PC-9 (cell line): ENCODE measurements around the gene BRDT. TPM values are rescaled to one million over a fixed set of nuclear protein-coding genes. Genes with fewer than 3 reads are reported as not detected.

Experiments
- BruUV-seq: library from RNA; stranded (reverse); fragments of 400-500 nt; replicated peaks from 2 replicates; lab custom pipeline; 2021; lab: Mats Ljungman, UMichigan
- CTCF ChIA-PET: fragments of 300-600 bp; sonication (Branson Sonifier 250); formaldehyde crosslinking; loops from one replicate; lab custom pipeline; 2022; ENCODE audit warnings: antibody characterized with exemption; lab: Charles Lee
- POLR2A ChIA-PET: fragments of 300-600 bp; sonication (Branson Sonifier 250); formaldehyde crosslinking; loops from one replicate; lab custom pipeline; 2022; ENCODE audit warnings: antibody characterized with exemption; ENCODE audit not compliant: unreplicated experiment; lab: Charles Lee
- DNase-seq, 2 experiments: peaks; one replicate each; pipeline versions ENCODE4 v3.0.0 to v3.0.0-alpha.2; 2015 to 2022; ENCODE audit warnings: mixed read lengths in 1 of 2
- H2AFZ ChIP-seq: fragments of 200-600 bp; sonication (generic); 2 replicates; pipeline ENCODE4 v1.8.1; 2017; ENCODE audit warnings: antibody characterized with exemption
- H3F3A ChIP-seq: fragments of 200-600 bp; sonication (generic); 2 replicates; pipeline ENCODE4 v1.8.1; 2017; ENCODE audit warnings: antibody characterized with exemption, mild to moderate bottlenecking, low read depth; ENCODE audit not compliant: insufficient read depth
- H3K27ac ChIP-seq: fragments of 200-600 bp; sonication (generic); 2 replicates; pipeline ENCODE4 v1.6.1; 2016; ENCODE audit warnings: mixed run types
- H3K27me3 ChIP-seq: fragments of 200-600 bp; sonication (generic); 2 replicates; pipeline ENCODE4 v1.6.1; 2016; ENCODE audit warnings: low read depth, mixed run types; ENCODE audit not compliant: insufficient read depth
- H3K36me3 ChIP-seq: fragments of 200-600 bp; sonication (generic); 2 replicates; pipeline ENCODE4 v1.6.1; 2016; ENCODE audit warnings: low read depth, mixed run types
- H3K4me1 ChIP-seq: fragments of 200-600 bp; sonication (generic); replicated peaks from 2 replicates; pipeline ENCODE4 v1.6.1; 2016; ENCODE audit warnings: mixed run types; ENCODE audit not compliant: insufficient read depth
- H3K4me2 ChIP-seq: fragments of 200-600 bp; sonication (generic); 2 replicates; pipeline ENCODE4 v1.6.1; 2017; ENCODE audit warnings: mixed run types
- H3K4me3 ChIP-seq: fragments of 200-600 bp; sonication (generic); 2 replicates; pipeline ENCODE4 v1.6.1; 2016; ENCODE audit warnings: mixed run types
- H3K79me2 ChIP-seq: fragments of 200-600 bp; sonication (generic); 2 replicates; pipeline ENCODE4 v1.6.1; 2017; ENCODE audit warnings: low read depth, mixed run types
- H3K9me2 ChIP-seq: fragments of 200-600 bp; sonication (generic); 2 replicates; pipeline ENCODE4 v1.8.1; 2017; ENCODE audit warnings: mild to moderate bottlenecking; ENCODE audit not compliant: insufficient read depth
- H3K9me3 ChIP-seq: fragments of 200-600 bp; sonication (generic); 2 replicates; pipeline ENCODE4 v1.8.1; 2016; ENCODE audit warnings: low read depth; ENCODE audit not compliant: insufficient read depth
- H4K20me1 ChIP-seq: fragments of 200-600 bp; sonication (generic); 2 replicates; pipeline ENCODE4 v1.8.1; 2017; ENCODE audit not compliant: insufficient read depth
- EZH2 ChIP-seq: fragments of 200-600 bp; sonication (generic); IDR thresholded peaks from 2 replicates; pipeline ENCODE4 v1.8.0; 2017; ENCODE audit warnings: antibody characterized with exemption, low read depth
- intact Hi-C: fragments of 100-400 bp; cut with micrococcal nuclease; formaldehyde crosslinking; loops from one replicate; pipeline ENCODE4 v1.10.0; 2022; ENCODE audit not compliant: unreplicated experiment
- total RNA-seq: library from RNA; stranded (reverse); gene quantifications from 2 replicates; pipeline ENCODE4 v1.2.3, GENCODE V29; 2021
- TF ChIP-seq, protein P1 (sequence below): fragments of 200-600 bp; sonication (generic); conservative IDR thresholded peaks from 2 replicates; pipeline ENCODE4 v1.6.1; 2017; ENCODE audit warnings: mixed run types, antibody characterized with exemption, mild to moderate bottlenecking, moderate library complexity

The BRDT gene
- total RNA-seq, 1 experiment from 2014 or later: not detected

DNA sequence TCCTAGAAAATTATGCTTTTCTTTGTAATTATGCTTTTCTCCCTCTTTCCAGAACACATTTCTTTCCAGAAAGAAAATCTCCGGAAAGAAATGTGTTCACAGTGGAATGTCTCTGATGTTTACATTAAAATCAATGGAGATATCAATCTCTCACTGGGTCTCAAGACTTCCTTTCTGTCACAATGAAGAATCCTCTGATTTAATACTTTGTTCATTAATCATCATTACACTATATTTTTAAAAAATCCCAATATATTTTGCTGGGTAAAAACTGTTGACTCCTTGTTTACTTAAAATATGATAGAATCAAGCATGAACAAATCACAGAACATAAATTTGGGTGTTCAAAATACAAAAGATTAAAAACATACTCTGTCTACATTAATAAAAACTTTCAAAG lies 36.9 kb upstream of the BRDT start:
- 0 out of 2 replicates have a peak overlapping the region, but pooled peaks have one; percentile 6 for H2AFZ ChIP-seq
- intact Hi-C loops: no loop called here
- POLR2A ChIA-PET: no interaction called here

DNA sequence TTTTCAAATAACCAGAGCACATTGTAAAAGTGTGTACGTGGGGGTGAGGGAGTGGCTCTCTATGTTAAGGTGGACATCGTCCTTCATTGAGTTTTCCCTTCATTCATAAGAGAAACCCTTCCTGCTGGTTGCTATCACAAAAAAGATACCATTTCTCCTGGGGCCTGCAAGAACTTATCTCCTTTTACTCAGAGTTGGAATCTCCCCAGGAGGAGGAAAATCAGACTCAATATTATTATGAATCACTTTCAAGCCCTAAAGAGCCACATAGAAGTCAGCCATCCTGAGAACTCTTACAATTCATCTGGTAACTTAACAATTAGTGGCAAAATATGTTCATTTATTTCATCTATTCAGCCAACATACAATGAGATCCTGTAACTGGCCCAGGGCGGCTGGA lies 36.2 kb upstream of the BRDT start:
- Histone ChIP-seq H3K9me2 (no peaks in the 10 kb centered on the region), H3K27ac (no peak overlapping the region), H3K79me2 (no peaks in the 10 kb centered on the region), H3K4me2 (no peak overlapping the region), H3K27me3 (no peaks in the 10 kb centered on the region), H4K20me1 (no peaks in the 10 kb centered on the region), H3K4me1 (peaks cover 13% of the 10 kb centered on the region), H3F3A (no peaks in the 10 kb centered on the region), H2AFZ (no peak overlapping the region), H3K4me3 (no peak overlapping the region), H3K9me3 (no peaks in the 10 kb centered on the region), H3K36me3 (no peaks in the 10 kb centered on the region)
- ChIA-PET POLR2A (no interaction called here), CTCF (no interaction called here)
- TF ChIP-seq, protein P1, sequence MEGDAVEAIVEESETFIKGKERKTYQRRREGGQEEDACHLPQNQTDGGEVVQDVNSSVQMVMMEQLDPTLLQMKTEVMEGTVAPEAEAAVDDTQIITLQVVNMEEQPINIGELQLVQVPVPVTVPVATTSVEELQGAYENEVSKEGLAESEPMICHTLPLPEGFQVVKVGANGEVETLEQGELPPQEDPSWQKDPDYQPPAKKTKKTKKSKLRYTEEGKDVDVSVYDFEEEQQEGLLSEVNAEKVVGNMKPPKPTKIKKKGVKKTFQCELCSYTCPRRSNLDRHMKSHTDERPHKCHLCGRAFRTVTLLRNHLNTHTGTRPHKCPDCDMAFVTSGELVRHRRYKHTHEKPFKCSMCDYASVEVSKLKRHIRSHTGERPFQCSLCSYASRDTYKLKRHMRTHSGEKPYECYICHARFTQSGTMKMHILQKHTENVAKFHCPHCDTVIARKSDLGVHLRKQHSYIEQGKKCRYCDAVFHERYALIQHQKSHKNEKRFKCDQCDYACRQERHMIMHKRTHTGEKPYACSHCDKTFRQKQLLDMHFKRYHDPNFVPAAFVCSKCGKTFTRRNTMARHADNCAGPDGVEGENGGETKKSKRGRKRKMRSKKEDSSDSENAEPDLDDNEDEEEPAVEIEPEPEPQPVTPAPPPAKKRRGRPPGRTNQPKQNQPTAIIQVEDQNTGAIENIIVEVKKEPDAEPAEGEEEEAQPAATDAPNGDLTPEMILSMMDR: no peak
- TF ChIP-seq EZH2: no peak
- no TSS peak for BruUV-seq
- intact Hi-C loops: no loop called here
- no peak for DNase-seq

More for the DNA sequence above, 36.9 kb upstream of the BRDT start:
- Histone ChIP-seq H3K27ac (no peak overlapping the region), H3K27me3 (no peaks in the 10 kb centered on the region), H3K4me2 (0 out of 2 replicates have a peak overlapping the region, but pooled peaks have one; percentile 10), H3K9me2 (no peaks in the 10 kb centered on the region), H3K9me3 (no peaks in the 10 kb centered on the region), H3F3A (no peaks in the 10 kb centered on the region), H4K20me1 (no peaks in the 10 kb centered on the region), H3K4me1 (peaks cover 12% of the 10 kb centered on the region), H3K4me3 (no peak overlapping the region), H3K36me3 (no peaks in the 10 kb centered on the region), H3K79me2 (no peaks in the 10 kb centered on the region)
- CTCF ChIA-PET: no interaction called here
- DNase-seq: peak in 1 of 2 experiments; percentile 60
- TF ChIP-seq, protein P1: no peak
- TF ChIP-seq EZH2: no peak
- no TSS peak for BruUV-seq

DNA sequence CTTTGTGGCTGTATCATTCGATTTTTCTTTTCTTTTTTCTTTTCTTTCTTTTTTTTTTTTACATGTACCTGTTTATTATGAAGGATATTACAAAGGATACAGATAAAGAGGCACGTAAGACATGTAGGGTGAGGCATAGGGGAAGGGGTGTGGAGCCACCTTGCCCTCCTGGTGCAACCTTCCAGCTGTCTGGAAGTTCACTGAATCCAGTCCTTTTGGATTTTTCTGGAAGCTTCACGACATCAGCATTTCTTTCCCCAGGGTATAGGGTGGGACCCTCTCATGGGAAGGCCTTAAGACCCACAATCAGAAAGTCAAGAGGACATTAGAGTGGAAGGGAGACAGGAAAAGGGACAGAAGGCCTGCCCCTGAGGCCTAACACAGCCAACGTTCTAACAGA lies 33.2 kb upstream of the BRDT start:
- BruUV-seq: no TSS peak
- Histone ChIP-seq H3K9me2 (no peaks in the 10 kb centered on the region), H3K4me2 (no peak overlapping the region), H3K79me2 (no peaks in the 10 kb centered on the region), H4K20me1 (no peaks in the 10 kb centered on the region), H3K27me3 (no peaks in the 10 kb centered on the region), H3K27ac (no peak overlapping the region), H3K4me3 (no peak overlapping the region), H2AFZ (no peak overlapping the region), H3K9me3 (no peaks in the 10 kb centered on the region), H3K36me3 (no peaks in the 10 kb centered on the region), H3K4me1 (peaks cover 13% of the 10 kb centered on the region), H3F3A (no peaks in the 10 kb centered on the region)
- ChIA-PET POLR2A (no interaction called here), CTCF (no interaction called here)
- TF ChIP-seq EZH2: no peak
- TF ChIP-seq, protein P1: no peak
- intact Hi-C loops: no loop called here
- no peak for DNase-seq
